GM19239 (cell line): ENCODE results near the gene AKR1A1.
A peak's percentile ranks its signal among the peaks of the same experiment; 100 is the strongest.
"Not testable (repeated sequence)": the region's sequence is repeated elsewhere in the genome, so short reads cannot be mapped to it uniquely, and the experiment has no call there.

Source experiments
- DNase-seq: peaks from one replicate; pipeline ENCODE4 v3.0.0; 2011; ENCODE audit warnings: low spot score; ENCODE audit not compliant: insufficient read length
- FAIRE-seq: peaks from 2 replicates; lab custom pipeline; 2011; peaks lifted over from hg19 to GRCh38; lab: Jason Lieb, UNC

The AKR1A1 gene

GRCh38 chr1:45522324-45523104, 28.1 kb upstream of the AKR1A1 start:
- FAIRE-seq (no peak), DNase-seq (no peak)

- FAIRE-seq: peak; percentile 66
- DNase-seq: not testable (repeated sequence)
Measured at GRCh38 chr1:45523516-45523915, 27.1 kb upstream of the AKR1A1 start.

GRCh38 chr1:45523975-45524374, 26.7 kb upstream of the AKR1A1 start:
- not testable (repeated sequence) for FAIRE-seq

DNA sequence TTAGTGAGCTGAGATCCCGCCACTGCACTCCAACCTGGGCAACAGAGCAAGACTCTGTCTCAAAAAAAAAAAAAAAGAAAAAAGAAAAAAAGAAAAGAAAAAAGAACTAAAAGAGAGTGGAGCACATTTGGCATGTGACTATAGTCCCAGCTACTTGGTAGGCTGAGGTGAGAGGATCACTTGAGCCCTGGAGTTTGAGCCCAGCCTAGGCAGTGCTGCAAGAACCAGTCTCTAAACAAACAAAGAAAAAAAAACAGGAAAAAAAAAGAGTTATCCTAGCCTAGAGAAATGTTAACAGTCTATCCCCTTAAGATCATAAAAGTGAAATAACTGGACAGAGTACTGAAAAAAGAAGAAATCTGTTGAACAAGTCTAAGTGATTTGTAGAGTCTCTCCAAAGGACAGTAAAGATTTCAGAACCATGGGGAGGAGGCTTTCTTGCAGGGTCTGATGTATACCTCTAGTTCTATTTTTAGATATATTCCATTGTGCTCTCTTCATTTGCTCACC, 24.4 kb upstream of the AKR1A1 start:
- DNase-seq (no peak), FAIRE-seq (no peak)

More at GRCh38 chr1:45523975-45524374, 26.7 kb upstream of the AKR1A1 start:
- not testable (repeated sequence) for DNase-seq

- FAIRE-seq (no peak), DNase-seq (no peak)
Measured at GRCh38 chr1:45530632-45531135, 19.9 kb upstream of the AKR1A1 start.

DNA sequence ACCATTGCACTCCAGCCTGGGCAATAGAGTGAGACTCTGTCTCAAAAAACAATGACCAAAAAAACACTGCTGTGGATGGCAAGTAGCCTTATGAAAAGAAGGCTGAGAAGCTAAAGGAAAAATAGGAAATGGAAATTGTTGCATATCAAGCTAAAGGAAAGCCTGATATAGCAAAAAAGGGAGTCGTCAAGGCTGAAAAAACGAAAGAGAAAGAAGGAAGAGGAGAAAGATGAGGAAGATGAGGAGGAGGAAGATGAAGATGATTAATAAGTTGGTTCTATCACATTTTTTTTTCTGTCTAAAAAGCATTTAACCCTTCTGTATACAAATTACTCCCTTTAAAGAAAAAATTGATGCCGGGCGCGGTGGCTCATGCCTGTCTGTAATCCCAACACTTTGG, 18.8 kb upstream of the AKR1A1 start:
- DNase-seq: no peak
- FAIRE-seq: no peak

DNA sequence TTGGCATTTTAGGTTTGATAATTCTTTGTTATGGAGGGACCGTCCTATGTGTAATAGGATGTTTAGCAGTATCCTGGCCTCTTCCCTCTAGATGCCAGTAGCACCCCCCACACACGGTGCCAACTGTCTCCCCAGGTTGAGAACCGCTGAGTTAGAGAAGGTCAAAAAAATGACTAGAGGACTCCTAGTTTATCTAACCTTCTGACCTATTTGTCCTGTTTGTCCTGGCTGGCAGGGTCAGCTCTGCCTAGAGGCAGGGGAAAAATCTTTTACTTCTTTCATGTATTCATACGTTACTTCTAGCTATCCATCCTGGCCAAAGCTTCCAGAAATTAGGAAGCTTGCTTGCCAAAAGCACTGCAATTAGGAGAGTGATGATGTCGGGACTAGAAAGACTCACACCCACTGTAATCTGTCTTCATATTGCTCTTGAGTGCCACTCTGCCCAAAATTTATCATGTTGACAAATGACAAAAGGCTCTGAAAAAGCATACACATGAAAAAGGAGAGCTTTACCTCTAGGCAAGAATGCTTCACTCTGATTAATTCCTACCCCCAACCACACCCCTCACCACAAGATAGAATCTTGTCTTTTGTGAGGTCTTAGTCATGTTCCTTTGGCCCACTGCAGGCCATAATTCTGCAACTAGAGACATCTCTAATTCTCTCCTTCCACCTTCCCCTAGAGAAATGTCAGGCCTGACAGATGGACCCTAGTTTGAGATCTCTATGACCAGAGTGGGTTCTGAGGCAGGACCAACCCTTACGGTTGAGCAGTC, 14.4 kb upstream of the AKR1A1 start:
- FAIRE-seq (peak; percentile 11), DNase-seq (no peak)

DNA sequence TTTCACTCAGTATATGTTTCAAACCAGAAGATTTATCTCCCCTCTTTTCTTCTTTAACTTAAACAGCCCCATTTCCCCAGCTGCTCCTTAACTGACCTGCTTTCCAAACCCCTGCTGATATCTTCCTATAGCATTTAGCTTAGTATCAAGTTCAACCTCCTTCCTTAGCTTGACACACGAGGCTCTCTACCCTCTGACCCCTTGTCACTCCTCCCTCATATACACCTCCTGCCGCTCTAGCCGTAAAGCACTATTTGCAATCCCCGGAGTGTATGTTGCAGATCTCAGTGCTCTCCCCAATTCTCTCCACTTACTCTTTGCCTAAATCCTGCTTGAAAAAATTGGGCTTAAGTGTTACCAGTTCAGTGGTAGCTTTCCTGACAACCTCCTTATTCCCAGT, 13.7 kb upstream of the AKR1A1 start:
- DNase-seq: no peak
- FAIRE-seq: no peak

- FAIRE-seq: no peak
Measured at GRCh38 chr1:45541193-45541592, 9.4 kb upstream of the AKR1A1 start.

DNA sequence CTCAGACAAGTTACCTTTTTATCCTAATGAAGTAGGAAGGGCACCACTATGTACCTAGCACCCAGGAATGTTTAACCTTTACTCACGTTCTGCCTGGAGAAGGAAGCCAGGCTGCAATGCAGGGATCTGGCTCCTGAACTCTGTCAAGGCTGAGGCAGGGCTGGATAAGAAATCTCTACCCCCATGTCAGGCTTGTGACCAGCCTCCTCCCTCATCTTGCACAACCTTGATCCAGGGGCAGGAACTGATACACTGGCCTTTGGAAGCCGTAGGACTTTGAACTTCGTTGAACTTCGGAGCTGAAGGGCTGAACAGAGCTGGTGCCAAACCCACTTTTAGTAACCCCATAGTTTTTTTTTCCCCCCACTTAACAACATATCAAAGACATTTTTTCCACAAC, 8.0 kb upstream of the AKR1A1 start:
- no peak for FAIRE-seq
- no peak for DNase-seq

More at GRCh38 chr1:45541193-45541592, 9.4 kb upstream of the AKR1A1 start:
- DNase-seq: no peak

GRCh38 chr1:45543581-45544417, 6.8 kb upstream of the AKR1A1 start:
- DNase-seq (no peak), FAIRE-seq (peak; percentile 90)

- no peak for DNase-seq
- no peak for FAIRE-seq
Measured at GRCh38 chr1:45544530-45544929, 6.1 kb upstream of the AKR1A1 start.

DNA sequence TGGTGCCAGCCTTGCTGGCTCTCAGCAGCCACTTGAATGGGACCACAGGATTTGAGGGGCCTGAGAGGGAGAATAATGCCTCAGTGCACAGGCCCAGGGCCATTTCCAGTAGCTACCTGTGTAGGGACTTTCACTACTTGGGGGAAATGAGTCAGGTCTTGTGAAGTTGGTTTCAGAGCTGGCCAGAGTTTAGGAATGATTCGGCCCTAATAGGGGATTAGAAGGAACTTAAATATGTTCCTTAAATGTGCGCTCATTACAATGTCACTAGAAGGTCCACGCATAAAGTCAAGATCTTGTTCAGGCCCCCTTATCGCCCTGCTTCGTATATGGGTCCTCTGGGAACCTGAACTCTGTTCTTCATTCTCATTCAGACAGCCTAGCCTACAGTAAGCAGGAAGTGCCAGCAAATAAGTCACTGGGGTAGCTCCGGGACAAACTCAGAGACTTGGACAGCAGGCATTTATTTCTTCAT, 5.6 kb upstream of the AKR1A1 start:
- no peak for DNase-seq
- FAIRE-seq: peak; percentile 82

DNA sequence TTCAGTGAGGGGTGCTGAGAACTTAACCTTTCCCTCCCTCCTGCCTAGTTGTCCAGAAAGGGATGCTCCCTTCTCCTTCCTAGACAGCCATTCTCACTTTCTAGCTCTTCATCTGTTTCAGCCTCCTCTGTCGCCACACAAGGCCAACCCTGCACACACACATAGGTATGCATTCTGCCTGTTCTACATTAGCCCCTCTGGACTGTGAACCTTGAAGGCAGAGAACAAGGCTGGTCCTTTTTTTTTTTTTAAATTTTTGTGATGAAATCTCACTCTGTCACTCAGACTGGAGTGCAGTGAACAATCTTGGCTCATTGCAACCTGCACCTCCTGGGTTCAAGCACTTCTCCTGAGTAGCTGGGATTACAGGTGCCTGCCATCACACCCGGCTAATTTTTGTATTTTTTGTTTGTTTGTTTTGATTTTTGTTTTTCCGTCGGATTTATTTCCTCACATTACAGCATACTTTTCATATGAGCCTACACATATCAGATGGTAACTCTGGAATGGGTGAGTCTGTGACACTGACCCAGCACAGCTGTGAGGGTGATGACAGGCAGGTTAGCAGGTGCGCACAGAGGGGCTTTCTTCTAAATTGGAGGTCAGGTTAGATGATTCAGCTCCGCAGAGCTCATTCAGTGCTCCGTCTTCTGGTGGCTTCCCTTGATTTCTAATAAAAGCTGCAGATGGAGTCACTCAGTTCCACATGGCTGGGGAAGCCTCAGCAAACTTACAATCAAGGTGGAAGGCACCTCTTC, 4.9 kb upstream of the AKR1A1 start:
- DNase-seq (no peak), FAIRE-seq (no peak)

GRCh38 chr1:45551684-45552083, 1.1 kb downstream of the AKR1A1 start:
- no peak for FAIRE-seq
- DNase-seq: no peak

- DNase-seq (no peak), FAIRE-seq (no peak)
Measured at GRCh38 chr1:45552331-45552730, 1.7 kb downstream of the AKR1A1 start.

DNA sequence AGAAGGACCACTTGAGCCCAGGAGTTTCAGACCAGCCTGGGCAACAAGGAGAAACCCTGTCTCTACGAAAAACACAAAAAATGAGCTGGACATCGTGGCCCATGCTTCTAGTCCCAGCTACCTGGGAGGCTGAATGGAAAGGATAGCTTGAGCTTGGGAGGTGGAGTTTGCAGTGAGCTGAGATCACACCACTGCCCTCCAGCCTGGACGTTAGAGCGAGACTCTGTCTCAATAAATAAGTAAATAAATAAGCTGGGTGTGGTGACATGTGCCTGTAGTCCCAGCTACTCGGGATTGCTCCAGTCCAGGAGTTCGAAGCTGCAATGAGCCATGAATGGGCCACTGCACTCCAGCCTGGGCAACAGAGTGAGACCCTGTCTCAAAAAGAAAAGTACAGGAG, 3.6 kb downstream of the AKR1A1 start:
- no peak for FAIRE-seq

GRCh38 chr1:45557422-45557944, 6.9 kb downstream of the AKR1A1 start:
- DNase-seq (no peak), FAIRE-seq (no peak)

More for the DNA sequence above, 3.6 kb downstream of the AKR1A1 start:
- no peak for DNase-seq

GRCh38 chr1:45563843-45564242, 13.2 kb downstream of the AKR1A1 start:
- FAIRE-seq (no peak), DNase-seq (no peak)
